ENCODE results near the gene ZBTB7C. TPM values are rescaled to one million over a fixed set of nuclear protein-coding genes. Genes with fewer than 3 reads are reported as not detected.

ZBTB7C gene
- total RNA-seq, 2 donors from 2014 or later, result 4.2 to 5.6 TPM

GRCh38 chr18:48106976-48107781 lies 302.0 kb downstream of the ZBTB7C start:
- DNase-seq, result no peak

GRCh38 chr18:48106498-48106897 lies 302.7 kb downstream of the ZBTB7C start:
- ATAC-seq (no peak), DNase-seq (no peak)
- intact Hi-C loops (cut with DNase I), result no loop called here

More at GRCh38 chr18:48106976-48107781, 302.0 kb downstream of the ZBTB7C start:
- intact Hi-C loops (cut with DNase I), result no loop called here
- peak in 1 of 2 donors; percentile 85 for ATAC-seq

GRCh38 chr18:48105317-48105716 lies 303.9 kb downstream of the ZBTB7C start:
- intact Hi-C loops (cut with DNase I), result no loop called here
- DNase-seq (no peak), ATAC-seq (no peak)

GRCh38 chr18:48104705-48105104 lies 304.5 kb downstream of the ZBTB7C start:
- DNase-seq, result no peak
- intact Hi-C loops (cut with DNase I), result no loop called here
- no peak for ATAC-seq

GRCh38 chr18:48100651-48101165 lies 308.5 kb downstream of the ZBTB7C start:
- DNase-seq (no peak), ATAC-seq (peak in 1 of 2 donors; percentile 54)
- intact Hi-C loops (cut with DNase I), result no loop called here

- ATAC-seq, result no peak
- intact Hi-C loops (cut with DNase I), result no loop called here
- DNase-seq, result no peak
These were observed 309.0 kb downstream of the ZBTB7C start for GRCh38 chr18:48100165-48100575.

- intact Hi-C loops (cut with DNase I), result no loop called here
- peak in 1 of 2 donors; percentile 54 for ATAC-seq
- no peak for DNase-seq
These were observed 309.6 kb downstream of the ZBTB7C start for GRCh38 chr18:48099481-48100164.

GRCh38 chr18:48098538-48098937 lies 310.6 kb downstream of the ZBTB7C start:
- DNase-seq (no peak), ATAC-seq (no peak)
- intact Hi-C loops (cut with DNase I), result no loop called here

GRCh38 chr18:48098007-48098406 lies 311.2 kb downstream of the ZBTB7C start:
- ATAC-seq (no peak), DNase-seq (no peak)
- intact Hi-C loops (cut with DNase I), result no loop called here

- DNase-seq, result no peak
- intact Hi-C loops (cut with DNase I), result no loop called here
- no peak for ATAC-seq
These were observed 313.5 kb downstream of the ZBTB7C start for GRCh38 chr18:48095726-48096125.

GRCh38 chr18:48093104-48093503 lies 316.1 kb downstream of the ZBTB7C start:
- intact Hi-C loops (cut with DNase I), result no loop called here
- no peak for DNase-seq
- no peak for ATAC-seq

- DNase-seq, result no peak
- intact Hi-C loops (cut with DNase I), result no loop called here
- peak in 1 of 2 donors; percentile 32 for ATAC-seq
These were observed 317.2 kb downstream of the ZBTB7C start for GRCh38 chr18:48091869-48092497.

GRCh38 chr18:48090702-48091101 lies 318.5 kb downstream of the ZBTB7C start:
- intact Hi-C loops (cut with DNase I), result no loop called here
- ATAC-seq (no peak), DNase-seq (no peak)

- intact Hi-C loops (cut with DNase I), result no loop called here
- DNase-seq (no peak), ATAC-seq (no peak)
These were observed 319.2 kb downstream of the ZBTB7C start for GRCh38 chr18:48090021-48090420.

GRCh38 chr18:48085781-48086487 lies 323.2 kb downstream of the ZBTB7C start:
- ATAC-seq (no peak), DNase-seq (no peak)
- intact Hi-C loops (cut with DNase I), result no loop called here

- ATAC-seq, result no peak
- intact Hi-C loops (cut with DNase I), result no loop called here
- no peak for DNase-seq
These were observed 324.3 kb downstream of the ZBTB7C start for GRCh38 chr18:48084858-48085257.

- ATAC-seq, result no peak
- no peak for DNase-seq
- intact Hi-C loops (cut with DNase I), result no loop called here
These were observed 325.0 kb downstream of the ZBTB7C start for GRCh38 chr18:48084041-48084757.

- intact Hi-C loops (cut with DNase I), result no loop called here
- DNase-seq (no peak), ATAC-seq (no peak)
These were observed 328.6 kb downstream of the ZBTB7C start for GRCh38 chr18:48080546-48080945.

GRCh38 chr18:48079885-48080284 lies 329.3 kb downstream of the ZBTB7C start:
- ATAC-seq (no peak), DNase-seq (no peak)
- intact Hi-C loops (cut with DNase I), result no loop called here
